ENCODE measurements around the gene ANKUB1.

DNA sequence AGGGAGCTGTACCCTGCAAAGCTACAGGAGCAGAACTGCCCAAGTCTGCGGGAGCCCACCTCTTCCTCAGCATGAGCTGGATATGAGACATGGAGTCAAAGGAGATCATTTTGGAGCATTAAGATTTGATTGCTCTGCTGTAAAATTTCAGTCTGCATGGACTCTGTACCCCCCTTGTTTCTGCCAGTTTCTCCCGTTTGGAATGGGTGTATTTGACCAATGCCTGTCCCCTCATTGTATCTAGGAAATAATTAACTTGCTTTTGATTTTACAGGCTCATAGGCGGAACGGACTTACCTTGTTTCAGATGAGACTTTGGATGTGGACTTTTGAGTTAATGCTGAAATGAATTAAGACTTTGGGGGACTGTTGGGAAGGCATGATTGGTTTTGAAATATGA, 39.0 kb upstream of the ANKUB1 start:
- TF ChIP-seq, protein P1, sequence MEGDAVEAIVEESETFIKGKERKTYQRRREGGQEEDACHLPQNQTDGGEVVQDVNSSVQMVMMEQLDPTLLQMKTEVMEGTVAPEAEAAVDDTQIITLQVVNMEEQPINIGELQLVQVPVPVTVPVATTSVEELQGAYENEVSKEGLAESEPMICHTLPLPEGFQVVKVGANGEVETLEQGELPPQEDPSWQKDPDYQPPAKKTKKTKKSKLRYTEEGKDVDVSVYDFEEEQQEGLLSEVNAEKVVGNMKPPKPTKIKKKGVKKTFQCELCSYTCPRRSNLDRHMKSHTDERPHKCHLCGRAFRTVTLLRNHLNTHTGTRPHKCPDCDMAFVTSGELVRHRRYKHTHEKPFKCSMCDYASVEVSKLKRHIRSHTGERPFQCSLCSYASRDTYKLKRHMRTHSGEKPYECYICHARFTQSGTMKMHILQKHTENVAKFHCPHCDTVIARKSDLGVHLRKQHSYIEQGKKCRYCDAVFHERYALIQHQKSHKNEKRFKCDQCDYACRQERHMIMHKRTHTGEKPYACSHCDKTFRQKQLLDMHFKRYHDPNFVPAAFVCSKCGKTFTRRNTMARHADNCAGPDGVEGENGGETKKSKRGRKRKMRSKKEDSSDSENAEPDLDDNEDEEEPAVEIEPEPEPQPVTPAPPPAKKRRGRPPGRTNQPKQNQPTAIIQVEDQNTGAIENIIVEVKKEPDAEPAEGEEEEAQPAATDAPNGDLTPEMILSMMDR (IDR thresholded peaks at IDR 0.05), result no peak
- TF ChIP-seq EZH2 (IDR thresholded peaks at IDR 0.05; ENCODE audit: borderline replicate concordance, insufficient read depth, low read depth, low read length, poor library complexity, severe bottlenecking), result no peak
